DOHH2 (cell line): Measurements from ENCODE around the gene LSMEM2.
"Not testable (repeated sequence)": the region's sequence is repeated elsewhere in the genome, so short reads cannot be mapped to it uniquely, and the experiment has no call there.

Experiments used
- EZH2phosphoT487 ChIP-seq: fragments of 200-600 bp; sonication (generic); IDR thresholded peaks from 2 replicates; pipeline ENCODE4 v1.6.1; 2017; ENCODE audit warnings: borderline replicate concordance, mild to moderate bottlenecking, antibody characterized with exemption, low read length, moderate library complexity, mixed read lengths
- TF ChIP-seq, protein P1 (sequence below): fragments of 200-600 bp; sonication (generic); IDR thresholded peaks from one replicate; pipeline ENCODE4 v1.5.1; 2014; ENCODE audit warnings: antibody characterized with exemption, mild to moderate bottlenecking, low read depth, low read length; ENCODE audit not compliant: poor library complexity, severe bottlenecking

DNA sequence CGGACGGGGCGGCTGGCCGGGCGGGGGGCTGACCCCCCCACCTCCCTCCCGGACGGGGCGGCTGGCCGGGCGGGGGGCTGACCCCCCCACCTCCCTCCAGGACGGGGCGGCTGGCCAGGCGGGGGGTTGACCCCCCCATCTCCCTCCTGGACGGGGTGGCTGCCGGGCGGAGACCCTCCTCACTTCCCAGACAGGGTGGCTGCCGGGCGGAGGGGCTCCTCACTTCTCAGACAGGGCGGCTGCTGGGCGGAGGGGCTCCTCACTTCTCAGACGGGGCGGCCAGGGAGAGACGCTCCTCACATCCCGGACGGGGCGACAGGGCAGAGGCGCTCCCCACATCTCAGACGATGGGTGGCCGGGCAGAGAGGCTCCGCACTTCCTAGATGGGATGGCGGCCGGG lies 33.2 kb downstream of the LSMEM2 start:
- TF ChIP-seq, protein P1, sequence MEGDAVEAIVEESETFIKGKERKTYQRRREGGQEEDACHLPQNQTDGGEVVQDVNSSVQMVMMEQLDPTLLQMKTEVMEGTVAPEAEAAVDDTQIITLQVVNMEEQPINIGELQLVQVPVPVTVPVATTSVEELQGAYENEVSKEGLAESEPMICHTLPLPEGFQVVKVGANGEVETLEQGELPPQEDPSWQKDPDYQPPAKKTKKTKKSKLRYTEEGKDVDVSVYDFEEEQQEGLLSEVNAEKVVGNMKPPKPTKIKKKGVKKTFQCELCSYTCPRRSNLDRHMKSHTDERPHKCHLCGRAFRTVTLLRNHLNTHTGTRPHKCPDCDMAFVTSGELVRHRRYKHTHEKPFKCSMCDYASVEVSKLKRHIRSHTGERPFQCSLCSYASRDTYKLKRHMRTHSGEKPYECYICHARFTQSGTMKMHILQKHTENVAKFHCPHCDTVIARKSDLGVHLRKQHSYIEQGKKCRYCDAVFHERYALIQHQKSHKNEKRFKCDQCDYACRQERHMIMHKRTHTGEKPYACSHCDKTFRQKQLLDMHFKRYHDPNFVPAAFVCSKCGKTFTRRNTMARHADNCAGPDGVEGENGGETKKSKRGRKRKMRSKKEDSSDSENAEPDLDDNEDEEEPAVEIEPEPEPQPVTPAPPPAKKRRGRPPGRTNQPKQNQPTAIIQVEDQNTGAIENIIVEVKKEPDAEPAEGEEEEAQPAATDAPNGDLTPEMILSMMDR: not testable (repeated sequence)
- TF ChIP-seq EZH2phosphoT487: not testable (repeated sequence)
